Suppressor macrophage (primary cell): ENCODE results near the gene AKAP6.
"Not testable (repeated sequence)": the region's sequence is repeated elsewhere in the genome, so short reads cannot be mapped to it uniquely, and the experiment has no call there.

Source experiments
- DNase-seq, 4 experiments: peaks; one replicate each; pipeline ENCODE4 v3.0.0-alpha.2; 2020 to 2022

AKAP6 gene

DNA sequence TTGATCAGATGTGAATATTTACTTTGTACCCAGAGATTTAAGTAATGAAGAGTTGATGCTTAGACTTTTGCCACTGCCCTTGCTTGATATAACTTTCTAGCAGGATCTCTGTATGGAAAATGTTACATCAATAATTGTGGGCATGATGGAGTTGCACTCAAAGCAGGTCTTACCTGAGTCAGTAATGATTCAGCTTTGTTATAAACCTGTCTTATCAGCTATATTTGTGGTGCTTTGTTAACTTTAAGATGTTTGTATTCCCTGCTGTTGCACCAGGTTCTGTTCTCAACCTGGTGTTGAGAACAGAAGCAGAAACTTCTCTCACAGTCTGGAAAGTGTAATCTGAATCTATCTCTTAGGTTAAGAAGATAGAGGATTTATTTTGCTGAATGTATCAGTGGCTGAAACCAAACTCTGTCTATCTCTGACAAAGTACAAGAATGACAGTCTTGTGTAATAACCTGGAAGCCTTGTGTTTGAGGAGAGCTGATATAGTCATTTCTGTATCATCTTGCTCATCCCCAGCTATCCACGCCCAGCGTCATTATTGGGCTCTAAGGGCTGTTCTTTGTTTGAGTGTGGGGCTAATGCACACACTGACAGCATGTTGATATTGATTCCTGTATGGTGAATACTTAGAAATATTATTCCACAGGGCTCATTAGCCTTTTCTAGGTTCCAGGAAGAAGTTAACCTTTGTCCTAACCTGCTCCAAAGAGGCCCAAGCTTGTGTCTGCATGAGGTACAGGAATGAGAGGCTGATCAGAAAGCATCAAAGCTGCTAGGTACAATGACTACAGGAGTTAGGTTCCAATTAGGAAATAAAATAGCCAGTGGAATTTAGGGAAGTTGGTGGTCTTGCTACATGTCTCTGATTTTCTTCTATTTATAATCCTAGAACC is 3.6 kb downstream of the AKAP6 start:
- no peak for DNase-seq

DNA sequence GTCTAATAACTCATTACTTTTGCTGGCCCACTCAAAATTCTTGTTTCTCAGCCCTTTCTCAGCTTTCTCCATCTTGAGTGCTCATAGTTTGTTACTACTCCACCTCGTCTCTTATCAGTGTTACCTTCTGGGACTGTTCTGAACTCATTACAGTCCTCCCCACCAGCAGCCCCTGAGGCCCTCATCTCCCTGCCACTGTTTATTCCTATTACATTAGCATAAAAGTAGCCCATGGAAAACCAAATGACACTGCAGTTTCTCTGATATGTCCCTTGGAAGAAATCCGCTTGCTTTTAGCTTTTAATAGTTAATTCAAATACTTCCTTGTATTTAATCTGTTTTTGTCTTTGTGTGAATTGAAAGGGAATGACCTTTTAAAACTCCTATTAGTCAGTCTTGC is 7.6 kb downstream of the AKAP6 start:
- DNase-seq: no peak

DNA sequence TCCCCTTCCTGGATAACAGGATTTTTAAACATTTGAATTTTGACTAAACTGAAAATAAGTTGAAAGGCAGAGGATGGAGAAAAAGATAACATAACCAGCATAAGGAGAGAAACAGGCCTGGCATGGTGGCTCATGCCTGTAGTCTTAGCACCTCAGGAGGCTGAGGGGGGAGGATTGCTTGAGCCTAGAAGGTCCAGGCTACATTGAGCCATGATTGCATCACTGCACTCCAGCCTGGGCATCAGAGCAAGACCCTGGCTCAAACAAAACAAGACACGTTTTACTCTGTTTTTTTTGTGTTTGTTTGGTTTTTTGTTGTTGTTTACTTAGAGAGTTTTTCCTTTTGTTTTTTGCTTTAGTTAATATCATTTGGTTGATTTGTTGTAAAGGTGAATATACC is 8.7 kb downstream of the AKAP6 start:
- DNase-seq: no peak

DNA sequence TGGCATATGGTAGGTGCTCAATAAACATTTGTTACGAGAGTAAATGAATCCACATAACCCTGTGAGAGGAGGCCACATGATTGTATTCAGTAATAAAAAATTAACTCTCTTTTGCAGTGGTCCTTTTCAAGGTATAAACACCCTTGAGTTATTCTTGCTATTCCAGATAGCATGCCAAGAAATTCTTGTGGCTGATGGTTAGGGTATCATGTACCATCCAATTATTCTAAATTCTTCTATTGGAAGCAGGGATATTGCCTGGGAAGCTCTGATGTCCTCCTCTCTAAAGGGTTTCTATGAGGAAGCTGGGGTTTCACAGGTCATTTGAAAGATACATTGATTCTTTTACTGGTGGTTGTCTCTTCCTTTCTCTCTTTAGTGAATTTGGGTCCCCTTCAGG is 10.1 kb downstream of the AKAP6 start:
- no peak for DNase-seq

DNA sequence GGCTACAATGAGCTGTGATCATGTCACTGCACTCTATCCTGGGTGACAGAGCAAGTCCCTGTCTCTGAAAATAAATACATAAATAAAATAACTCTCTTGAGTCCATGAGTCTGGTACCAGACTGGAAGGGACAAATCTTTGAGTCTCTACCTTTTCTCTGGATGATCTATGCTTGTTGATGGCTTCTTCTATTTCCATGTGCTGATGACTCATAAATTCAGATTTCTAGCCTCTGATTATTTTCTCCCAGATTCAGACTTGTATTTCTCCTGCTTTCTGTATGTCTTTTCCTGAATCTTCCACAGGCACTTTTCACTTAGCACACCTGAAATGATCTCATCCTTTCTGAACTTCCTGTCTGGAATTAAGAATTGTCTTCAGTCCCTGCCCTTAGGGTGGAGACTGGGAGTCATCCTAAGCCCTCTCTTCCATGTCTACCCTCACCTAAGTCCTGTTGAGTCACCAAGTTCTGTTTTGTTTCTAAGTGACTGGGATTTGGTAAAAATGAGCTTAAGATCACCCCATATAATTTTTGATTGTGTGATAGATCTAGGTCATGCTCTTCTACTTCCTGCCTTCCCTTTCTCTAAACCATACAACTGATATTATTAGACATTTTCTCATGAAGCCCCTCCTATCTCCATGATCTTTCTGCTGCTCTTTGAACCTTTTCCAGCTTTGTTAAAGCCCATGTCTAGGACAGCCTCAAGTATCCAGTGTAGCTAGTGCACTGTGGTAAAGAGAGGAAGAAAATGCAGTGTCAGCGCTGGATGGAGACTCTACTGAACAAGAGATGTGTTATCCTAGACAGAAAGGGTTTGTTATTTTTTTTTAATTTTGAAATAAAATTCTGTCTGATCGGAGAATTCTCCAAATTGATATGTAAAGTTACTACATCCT is 13.1 kb downstream of the AKAP6 start:
- no peak for DNase-seq

DNA sequence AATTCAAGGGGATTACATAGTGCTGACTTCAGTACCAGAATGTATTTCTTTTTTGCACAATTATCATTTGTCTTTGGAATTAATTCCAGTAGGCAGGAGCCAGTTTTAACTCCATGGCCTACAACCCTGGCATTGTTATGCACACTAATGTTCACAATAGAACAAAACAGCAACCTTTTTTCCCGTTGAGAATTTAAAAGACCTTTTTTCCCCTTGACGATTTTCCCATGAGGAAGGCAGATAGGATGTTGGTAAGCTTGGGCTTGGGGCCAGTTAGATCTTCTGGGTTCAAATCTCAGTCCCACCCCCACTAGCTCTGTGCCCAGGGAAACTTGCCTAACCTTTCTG is 13.7 kb downstream of the AKAP6 start:
- no peak for DNase-seq

DNA sequence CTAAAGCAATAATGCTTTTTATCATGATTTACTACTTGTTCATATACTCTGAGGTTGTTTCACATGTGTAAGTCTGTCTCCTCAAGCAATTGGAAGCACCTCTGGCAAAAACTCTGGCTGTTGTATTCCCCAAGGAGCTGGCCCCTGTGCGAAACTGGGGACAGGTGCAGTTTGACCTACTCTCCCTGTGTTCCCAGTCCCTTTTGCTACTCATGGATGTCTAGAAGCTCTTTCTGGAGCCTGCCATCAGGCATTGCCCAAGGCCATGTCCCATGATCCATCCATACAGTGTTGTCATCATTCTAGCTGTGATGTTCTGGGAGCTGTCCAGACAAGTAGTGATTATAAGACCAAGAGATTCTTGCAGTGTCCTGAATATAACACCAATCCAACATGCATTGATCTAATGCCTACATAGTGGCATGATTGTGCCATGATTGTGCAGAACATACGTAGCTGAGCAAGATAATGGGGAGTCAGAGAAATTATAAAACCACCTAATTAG is 14.9 kb downstream of the AKAP6 start:
- no peak for DNase-seq

DNA sequence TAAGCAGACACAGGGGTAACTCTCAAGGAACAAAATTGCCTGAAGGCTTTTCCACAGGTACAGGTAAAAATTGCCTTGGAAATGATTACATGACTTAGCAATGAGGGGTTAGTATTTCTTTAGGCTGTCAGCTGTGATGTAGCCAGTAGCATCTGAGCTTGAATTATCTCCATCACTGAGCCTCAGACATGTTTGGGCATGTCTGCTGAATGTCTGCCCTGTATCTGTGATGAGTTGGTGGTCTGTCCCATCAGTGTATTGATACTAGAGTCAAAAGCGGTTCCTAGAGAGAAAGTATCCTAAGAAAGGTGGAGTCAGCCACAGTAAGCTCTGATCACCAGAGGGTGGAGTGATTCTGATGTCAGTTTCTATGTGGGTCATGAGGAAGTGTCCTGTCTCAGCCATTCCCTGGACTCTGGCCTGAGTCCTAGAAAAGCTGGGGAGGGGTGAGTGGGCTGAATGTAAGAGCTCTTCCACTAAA is 16.3 kb downstream of the AKAP6 start:
- DNase-seq: peak; percentile 8 to 37 (median 21)

DNA sequence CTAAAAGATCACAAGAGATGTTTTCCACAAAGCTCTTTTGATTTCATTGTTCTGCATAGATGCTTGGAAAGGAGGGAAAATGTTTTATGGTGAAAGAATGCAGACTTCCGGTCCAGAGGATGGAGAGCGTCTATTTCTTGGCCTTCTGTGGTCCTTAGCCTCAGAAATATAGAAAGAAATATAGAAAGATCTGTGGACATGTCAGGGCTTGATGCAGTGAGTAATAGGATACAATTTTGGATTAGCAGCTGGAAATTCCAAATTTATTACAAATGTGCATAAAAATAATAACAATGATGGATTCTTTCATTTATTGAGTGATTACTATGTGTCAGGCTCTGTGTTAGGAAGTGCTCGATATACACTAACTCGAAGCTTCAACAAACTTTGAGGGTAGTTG is 20.2 kb downstream of the AKAP6 start:
- no peak for DNase-seq

DNA sequence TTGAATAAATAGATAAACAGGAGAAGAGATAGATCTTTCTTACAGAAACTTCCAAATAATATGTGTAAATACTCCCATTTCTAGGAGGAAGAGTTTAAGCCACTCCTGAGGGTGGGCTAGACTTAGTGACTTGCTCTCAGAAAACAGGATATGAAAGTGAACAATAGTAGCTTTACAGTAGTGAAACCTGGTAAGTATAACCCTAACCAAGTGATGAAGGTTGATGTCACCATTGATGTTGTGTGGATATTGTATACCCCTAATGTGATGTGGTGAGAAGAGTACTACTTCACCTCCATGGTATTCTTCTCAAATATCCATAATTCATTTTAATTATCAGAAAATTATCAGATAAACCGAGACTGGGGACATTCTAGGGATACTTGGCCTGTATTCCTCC is 20.9 kb downstream of the AKAP6 start:
- DNase-seq: no peak

DNA sequence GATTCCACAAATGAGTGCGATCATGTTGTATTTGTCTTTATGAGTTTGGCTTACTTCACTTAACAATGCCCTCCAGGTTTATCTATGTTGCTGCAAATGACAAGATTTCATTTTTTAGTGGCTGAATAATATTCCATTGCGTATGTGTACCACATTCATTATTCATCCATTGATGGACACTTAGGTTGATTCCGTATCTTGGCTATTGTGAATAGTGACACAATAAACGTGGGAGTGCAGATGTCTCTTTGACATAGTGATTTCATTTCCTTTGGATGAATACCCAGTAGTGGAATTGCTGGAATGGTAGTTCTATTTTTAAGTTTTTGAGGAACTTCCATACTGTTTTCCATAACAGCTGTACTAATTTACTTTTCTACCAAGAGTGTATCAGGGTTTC is 23.5 kb downstream of the AKAP6 start:
- no peak for DNase-seq

DNA sequence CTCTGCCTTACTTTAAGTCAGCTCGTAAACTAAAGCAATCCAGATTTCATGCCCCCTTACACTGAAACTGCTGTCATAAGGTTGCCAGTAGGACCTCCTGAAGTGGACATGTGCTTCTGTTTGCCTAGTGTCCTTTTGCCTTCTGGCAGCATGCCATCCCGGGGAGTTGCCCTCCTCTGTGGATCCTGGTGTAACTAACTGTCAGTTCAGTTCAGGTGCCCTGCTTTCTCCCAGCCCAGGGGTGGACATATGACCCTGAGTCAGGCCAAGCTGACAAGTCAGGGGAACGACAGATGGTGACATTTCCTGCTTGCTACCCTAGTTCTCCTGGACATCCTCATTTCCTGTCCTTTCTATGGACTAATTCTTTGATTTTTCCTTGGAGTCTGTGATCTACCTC is 25.6 kb downstream of the AKAP6 start:
- no peak for DNase-seq

DNA sequence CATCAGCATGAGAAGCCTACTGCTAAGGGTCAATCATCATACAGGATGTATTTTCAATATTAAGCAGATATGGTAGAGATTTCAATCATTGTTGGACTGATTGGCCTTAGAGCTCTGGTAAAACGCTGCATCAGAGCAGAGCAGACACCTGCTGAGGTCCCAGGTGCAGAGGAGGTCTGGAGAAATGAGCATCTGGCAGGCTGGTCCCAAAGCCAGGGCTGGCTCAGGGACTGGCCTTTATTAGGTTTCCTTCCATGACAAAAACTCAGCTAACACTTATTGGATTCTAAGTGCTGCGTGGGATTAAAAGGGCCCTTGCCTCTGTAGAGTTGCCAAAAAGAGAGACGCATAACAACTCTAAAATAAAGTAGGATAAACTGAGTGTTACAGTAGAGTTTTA is 29.7 kb downstream of the AKAP6 start:
- DNase-seq: no peak

DNA sequence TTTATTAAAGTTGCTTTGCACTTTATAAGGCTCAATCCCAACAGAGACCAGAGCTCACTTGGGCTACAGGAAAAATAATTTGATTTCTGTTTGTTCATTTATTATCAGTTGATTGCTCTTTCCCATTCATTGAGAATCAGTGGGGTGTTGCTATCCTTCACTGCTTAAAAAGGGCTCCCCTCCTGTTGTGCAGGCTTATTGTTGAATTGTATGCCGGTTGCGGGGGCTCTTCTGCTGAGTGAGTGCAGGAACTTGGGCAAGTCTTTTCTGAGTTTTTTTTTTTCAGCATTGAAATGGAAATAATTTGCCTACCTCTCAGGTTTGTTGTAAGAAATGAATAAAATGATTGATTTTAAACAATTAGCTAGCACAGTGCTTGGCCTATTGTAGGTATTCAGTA is 32.6 kb downstream of the AKAP6 start:
- DNase-seq: no peak

DNA sequence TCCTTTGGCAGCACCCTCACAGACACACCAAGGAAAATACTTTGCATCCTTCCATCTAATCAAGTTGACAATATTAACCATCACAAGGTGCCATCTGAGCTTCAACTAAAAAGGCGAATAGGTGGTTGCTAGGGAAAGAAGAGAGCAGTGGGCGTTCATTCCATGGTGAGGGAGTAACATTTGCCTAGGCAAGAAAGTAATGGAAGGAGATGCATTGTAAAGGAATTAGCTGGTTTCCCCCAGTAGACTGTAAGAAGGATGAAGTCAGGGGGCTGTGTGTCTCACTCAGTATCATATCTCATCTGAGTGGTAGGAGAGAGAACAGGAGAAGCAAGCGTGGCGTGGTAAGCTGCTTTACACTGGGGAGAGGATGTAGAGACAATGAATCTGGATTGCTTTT is 34.7 kb downstream of the AKAP6 start:
- no peak for DNase-seq

DNA sequence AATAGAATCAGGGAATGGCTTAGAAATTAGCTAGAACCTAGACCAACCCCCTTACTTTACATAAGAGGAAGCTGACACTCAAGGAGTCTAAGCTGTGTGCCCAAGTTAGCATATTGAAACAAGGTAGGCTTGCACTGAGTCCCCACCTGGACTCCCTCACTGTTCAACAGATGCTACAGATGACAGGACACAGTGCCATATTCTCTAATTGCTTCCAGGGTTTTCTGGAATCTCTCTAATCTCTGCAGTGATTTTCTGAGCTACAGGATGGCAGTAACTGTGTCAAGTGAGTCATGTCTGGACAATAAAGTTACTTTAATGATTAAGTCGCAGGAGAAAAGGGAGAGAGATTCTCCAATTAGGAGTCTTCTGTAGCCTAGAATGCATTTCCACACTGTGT is 35.8 kb downstream of the AKAP6 start:
- no peak for DNase-seq

DNA sequence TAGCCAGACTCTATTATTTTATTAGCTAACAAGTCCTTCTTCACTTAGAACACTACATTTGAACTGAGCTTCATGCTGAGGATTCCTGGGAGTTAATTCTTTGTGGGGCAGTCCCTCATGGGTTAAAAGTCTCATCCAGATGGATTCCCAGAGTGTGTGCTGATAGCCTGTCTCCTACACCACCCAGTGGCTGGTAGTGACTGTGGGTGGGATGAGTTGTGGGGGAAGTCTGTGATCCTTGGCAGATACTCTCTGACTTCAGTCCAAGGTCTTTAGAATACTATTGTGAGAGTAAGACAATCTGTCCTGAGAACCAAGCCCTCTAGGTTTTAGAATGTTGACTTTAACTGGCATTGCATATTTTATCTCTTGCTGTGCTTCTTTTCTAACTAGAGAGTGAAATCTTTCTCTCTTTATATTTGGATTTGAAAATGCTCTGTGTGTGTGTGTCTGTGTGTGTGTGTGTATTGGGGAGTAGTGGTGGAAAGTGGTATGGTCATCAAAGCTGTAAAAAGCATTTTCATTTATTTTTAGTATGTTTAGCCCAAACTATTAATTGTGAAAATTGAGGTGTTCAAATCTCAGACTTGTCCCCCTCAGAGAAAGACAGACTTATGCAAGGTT is 37.3 kb downstream of the AKAP6 start:
- no peak for DNase-seq

DNA sequence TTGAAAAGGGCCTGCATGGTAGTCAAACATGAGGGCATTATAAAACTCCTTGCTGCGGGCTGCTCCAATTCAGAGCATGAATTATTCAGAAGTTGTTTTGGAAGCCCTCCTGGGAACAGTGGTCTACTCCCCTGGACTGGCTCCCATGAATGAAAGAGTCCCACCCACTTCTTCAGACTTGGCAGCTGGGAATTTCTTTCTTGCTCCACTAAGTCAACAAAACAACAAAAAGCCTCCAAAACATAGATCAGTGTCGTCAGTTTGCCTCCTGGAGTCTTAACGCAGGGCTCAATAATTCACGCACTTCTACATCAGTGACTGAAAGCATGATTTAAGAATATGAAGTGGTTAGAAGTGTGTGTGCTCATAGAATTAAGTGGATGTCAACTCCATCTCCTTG is 37.9 kb downstream of the AKAP6 start:
- DNase-seq: no peak

DNA sequence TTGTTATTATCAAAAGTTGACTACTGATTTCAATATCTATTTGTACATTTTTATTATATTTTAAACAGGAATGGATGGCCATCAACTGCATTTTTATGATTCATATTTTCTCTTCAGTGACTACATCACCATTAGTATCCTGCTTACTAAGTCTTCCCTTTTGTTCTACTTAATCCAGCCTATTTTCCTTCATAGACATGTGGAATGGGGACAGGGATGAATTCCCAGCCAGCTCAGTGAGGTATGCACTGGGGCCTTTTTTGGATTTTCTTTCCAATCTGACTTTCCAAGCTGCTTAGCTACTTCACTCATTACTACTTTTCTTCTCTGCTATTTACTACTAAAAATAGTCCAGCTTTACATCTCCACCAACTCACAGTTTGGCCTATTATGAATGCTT is 38.4 kb downstream of the AKAP6 start:
- DNase-seq: no peak

DNA sequence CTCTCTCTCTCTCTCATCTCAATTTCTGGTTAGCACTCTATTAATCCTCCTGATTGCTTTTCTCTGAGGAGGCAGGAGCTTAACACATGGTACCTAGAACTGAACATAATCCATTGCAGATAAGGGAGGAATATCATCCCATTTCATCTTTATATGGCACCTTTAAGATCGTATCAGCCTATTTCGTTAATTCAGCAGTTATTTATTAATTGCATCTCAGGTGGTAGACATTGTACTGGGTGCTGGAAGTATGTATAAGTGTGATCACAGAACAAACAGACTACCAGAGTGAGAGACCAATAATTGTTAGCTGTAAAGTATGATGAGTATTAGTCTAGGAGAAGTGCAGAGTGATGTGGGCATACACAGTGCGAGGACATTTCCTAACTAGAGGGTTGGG is 39.0 kb downstream of the AKAP6 start:
- DNase-seq: no peak

DNA sequence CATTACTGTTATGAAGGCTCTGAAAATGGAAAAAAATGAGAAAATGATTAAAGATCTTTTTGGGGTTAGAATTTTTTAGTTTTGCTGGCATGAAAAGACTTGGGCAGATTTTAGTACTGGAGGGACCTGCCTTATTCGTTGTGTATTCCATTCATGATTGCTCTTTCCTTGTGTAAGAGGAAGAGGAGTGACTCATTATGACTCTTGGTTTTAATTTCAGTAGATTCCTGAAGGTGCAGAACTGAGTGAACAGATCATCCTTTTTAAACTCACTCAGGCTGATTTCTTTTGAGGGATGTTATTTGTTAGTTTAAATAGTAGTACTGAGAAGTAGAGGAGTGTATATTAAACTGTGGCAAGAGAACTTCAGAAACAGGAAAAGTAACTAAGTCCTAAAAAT is 41.6 kb downstream of the AKAP6 start:
- DNase-seq: peak in 1 of 4 experiments; percentile 4

DNA sequence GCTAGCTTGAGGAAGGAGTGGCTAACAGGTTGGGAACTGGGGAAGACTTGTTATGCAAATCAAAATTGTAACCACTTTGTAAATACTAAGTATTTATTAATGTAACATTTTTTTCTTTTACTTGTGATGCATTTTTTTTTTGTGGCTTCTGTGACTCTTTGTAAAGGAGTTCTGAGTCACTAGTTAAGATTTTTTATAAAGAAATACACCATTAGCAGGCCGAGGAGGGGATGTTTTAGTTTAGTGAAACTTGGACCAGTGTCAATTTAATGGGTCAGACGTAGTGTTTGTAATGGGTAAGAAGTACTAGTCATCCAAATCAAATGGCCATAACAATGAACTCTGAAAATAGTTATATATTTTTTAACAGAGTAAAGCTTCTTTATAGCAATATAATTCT is 43.1 kb downstream of the AKAP6 start:
- DNase-seq: no peak

DNA sequence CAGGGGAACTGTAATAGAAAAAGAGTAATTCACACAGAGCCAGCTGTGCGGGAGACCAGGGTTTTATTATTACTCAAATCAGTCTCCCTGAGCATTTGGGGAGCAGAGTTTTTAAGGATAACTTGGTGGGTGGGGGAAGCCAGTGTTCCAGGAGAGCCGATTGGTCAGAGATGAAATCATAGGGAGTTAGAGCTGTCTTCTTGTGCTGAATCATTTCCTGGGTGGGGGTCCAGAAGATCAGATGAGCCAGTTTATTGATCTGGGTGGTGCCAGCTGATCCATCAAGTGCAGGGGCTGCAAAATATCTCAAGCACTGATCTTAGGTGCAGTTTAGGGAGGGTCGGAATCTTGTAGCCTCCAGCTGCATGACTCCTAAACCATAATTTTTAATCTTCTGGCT is 44.1 kb downstream of the AKAP6 start:
- not testable (repeated sequence) for DNase-seq
